Suprapubic skin (tissue), 3 donors: ENCODE results near the gene PLXDC1.

Experiments used
- EP300 ChIP-seq: sonication (generic); formaldehyde crosslinking; IDR thresholded peaks from one replicate; pipeline ENCODE4 v1.6.1; 2017; ENCODE audit warnings: antibody characterized with exemption
- TF ChIP-seq, protein P1 (sequence below), 2 donors: fragments of 200-600 bp in 1 of 2; fragments of 450-650 bp in 1 of 2; sonication (generic) in 1 of 2; IDR thresholded peaks; one replicate each; pipeline ENCODE4 v1.5.1; 2016 to 2019; ENCODE audit warnings: antibody characterized with exemption in 2 of 2, mild to moderate bottlenecking in 1 of 2, moderate library complexity in 1 of 2

- TF ChIP-seq, protein P1, sequence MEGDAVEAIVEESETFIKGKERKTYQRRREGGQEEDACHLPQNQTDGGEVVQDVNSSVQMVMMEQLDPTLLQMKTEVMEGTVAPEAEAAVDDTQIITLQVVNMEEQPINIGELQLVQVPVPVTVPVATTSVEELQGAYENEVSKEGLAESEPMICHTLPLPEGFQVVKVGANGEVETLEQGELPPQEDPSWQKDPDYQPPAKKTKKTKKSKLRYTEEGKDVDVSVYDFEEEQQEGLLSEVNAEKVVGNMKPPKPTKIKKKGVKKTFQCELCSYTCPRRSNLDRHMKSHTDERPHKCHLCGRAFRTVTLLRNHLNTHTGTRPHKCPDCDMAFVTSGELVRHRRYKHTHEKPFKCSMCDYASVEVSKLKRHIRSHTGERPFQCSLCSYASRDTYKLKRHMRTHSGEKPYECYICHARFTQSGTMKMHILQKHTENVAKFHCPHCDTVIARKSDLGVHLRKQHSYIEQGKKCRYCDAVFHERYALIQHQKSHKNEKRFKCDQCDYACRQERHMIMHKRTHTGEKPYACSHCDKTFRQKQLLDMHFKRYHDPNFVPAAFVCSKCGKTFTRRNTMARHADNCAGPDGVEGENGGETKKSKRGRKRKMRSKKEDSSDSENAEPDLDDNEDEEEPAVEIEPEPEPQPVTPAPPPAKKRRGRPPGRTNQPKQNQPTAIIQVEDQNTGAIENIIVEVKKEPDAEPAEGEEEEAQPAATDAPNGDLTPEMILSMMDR (IDR thresholded peaks at IDR 0.05), result no peak
- no peak for TF ChIP-seq EP300
Measured at GRCh38 chr17:39092692-39093230, 58.7 kb downstream of the PLXDC1 start.
